ENCODE measurements around the gene UGT1A8. TPM values are rescaled to one million over a fixed set of nuclear protein-coding genes. Genes with fewer than 3 reads are reported as not detected.

Gene UGT1A8
- total and polyA plus RNA-seq, 9 of the 15 experiments (the other 6 are each of a cell fraction or from before 2014, with no cell fraction given), result 0.04 TPM; not detected in 8

DNA sequence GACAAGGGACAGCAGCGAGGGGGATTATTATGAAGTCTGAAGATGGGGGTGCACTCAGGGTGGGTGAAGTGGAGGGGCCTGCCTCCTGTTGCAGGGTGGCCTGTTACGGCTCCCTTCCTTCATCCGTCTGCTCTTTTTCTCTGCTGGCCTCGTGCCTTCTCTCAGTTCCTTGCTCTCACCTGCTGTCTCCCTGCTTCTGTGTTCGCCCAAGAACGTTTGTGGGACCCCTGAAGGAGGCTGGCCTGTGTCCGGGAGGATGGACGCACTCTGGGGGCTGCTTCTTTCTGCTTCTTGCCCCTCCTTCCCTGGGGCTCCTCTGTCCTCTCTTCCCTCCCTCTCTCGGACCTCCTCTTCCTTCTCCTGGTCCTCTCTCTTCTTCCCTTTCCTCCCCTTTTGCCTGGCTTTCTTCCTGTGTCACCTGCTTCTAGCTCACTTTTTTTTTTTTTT lies 174.5 kb downstream of the UGT1A8 start:
- Histone ChIP-seq H3K4me2 (ENCODE audit: insufficient read depth, low read length) (no peak overlapping the region), H3K9me1 (ENCODE audit: control insufficient read depth, insufficient read depth, low read length) (no peaks in the 10 kb centered on the region), H3K79me2 (ENCODE audit: control insufficient read depth, insufficient read depth, low read length) (no peaks in the 10 kb centered on the region), H2AFZ (ENCODE audit: low read depth, low read length) (no peak overlapping the region), H4K20me1 (replicated peaks; ENCODE audit: control insufficient read depth, insufficient read depth, low read length) (no peaks in the 10 kb centered on the region), H3K36me3 (ENCODE audit: control insufficient read depth, insufficient read depth, low read length) (no peaks in the 10 kb centered on the region), H3K9me3 (replicated peaks; ENCODE audit: control insufficient read depth, insufficient read depth, low read depth, low read length) (no peaks in the 10 kb centered on the region), H3K4me1 (replicated peaks in 1 of 2; ENCODE audit: control insufficient read depth in 2 of 2, insufficient read depth in 2 of 2, low read length in 2 of 2) (no peaks in the 10 kb centered on the region; a peak in 1 of 5 replicates), H3K4me3 (no peak overlapping the region), H3K27ac (ENCODE audit: extremely low read depth, low read depth, low read length) (no peak overlapping the region), H3K9ac (ENCODE audit: insufficient read depth in 1 of 2, low read depth in 2 of 2, low read length in 2 of 2) (no peak overlapping the region), H3K27me3 (ENCODE audit: control insufficient read depth in 2 of 2, insufficient read depth in 2 of 2, low read length in 2 of 2) (peaks cover 0 to 44% of the 10 kb centered on the region in 2 experiments; a peak in 2 of 5 replicates)
- ATAC-seq, result no peak
- ChIA-PET CTCF (ENCODE audit: low intra/inter-chr PET ratio) (no interaction called here), POLR2A (interaction anchor here (1.1 kb wide), 1 partner anchor 29 kb away, joined by 4 read pairs; no protein-coding TSS in a partner anchor)
- BruUV-seq (replicated peaks), result no TSS peak
- no peak for DNase-seq (ENCODE audit: extremely low read depth in 1 of 4, low spot score in 3 of 4)
- 0% methylated on average over 2 of the region's 9 CpGs for WGBS (ENCODE audit: insufficient coverage, low coverage, missing lambda C conversion rate)
- in situ Hi-C loops (cut with MboI) (no loop called here), intact Hi-C loops (cut with micrococcal nuclease) (no loop called here)
- TF ChIP-seq, protein P1, sequence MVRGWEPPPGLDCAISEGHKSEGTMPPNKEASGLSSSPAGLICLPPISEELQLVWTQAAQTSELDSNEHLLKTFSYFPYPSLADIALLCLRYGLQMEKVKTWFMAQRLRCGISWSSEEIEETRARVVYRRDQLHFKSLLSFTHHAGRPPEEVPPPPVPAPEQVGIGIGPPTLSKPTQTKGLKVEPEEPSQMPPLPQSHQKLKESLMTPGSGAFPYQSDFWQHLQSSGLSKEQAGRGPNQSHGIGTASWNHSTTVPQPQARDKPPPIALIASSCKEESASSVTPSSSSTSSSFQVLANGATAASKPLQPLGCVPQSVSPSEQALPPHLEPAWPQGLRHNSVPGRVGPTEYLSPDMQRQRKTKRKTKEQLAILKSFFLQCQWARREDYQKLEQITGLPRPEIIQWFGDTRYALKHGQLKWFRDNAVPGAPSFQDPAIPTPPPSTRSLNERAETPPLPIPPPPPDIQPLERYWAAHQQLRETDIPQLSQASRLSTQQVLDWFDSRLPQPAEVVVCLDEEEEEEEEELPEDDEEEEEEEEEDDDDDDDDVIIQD (CRISPR knock-in tag; IDR thresholded peaks at IDR 0.05), result no peak
- no peak for TF ChIP-seq ZFP1 (CRISPR knock-in tag; IDR thresholded peaks at IDR 0.05)
- no peak for TF ChIP-seq CC2D1A (IDR thresholded peaks at IDR 0.05)
- no peak for TF ChIP-seq BDP1 (IDR thresholded peaks at IDR 0.05; ENCODE audit: insufficient read depth, insufficient read length)
- TF ChIP-seq CBX3 (IDR thresholded peaks at IDR 0.05; ENCODE audit: borderline replicate concordance in 1 of 2, low read length in 2 of 2), result no peak
- no peak for TF ChIP-seq KLF6 (CRISPR knock-in tag; IDR thresholded peaks at IDR 0.05; ENCODE audit: borderline replicate concordance)
- TF ChIP-seq GATAD2A (IDR thresholded peaks at IDR 0.05), result no peak
- TF ChIP-seq, protein P2, sequence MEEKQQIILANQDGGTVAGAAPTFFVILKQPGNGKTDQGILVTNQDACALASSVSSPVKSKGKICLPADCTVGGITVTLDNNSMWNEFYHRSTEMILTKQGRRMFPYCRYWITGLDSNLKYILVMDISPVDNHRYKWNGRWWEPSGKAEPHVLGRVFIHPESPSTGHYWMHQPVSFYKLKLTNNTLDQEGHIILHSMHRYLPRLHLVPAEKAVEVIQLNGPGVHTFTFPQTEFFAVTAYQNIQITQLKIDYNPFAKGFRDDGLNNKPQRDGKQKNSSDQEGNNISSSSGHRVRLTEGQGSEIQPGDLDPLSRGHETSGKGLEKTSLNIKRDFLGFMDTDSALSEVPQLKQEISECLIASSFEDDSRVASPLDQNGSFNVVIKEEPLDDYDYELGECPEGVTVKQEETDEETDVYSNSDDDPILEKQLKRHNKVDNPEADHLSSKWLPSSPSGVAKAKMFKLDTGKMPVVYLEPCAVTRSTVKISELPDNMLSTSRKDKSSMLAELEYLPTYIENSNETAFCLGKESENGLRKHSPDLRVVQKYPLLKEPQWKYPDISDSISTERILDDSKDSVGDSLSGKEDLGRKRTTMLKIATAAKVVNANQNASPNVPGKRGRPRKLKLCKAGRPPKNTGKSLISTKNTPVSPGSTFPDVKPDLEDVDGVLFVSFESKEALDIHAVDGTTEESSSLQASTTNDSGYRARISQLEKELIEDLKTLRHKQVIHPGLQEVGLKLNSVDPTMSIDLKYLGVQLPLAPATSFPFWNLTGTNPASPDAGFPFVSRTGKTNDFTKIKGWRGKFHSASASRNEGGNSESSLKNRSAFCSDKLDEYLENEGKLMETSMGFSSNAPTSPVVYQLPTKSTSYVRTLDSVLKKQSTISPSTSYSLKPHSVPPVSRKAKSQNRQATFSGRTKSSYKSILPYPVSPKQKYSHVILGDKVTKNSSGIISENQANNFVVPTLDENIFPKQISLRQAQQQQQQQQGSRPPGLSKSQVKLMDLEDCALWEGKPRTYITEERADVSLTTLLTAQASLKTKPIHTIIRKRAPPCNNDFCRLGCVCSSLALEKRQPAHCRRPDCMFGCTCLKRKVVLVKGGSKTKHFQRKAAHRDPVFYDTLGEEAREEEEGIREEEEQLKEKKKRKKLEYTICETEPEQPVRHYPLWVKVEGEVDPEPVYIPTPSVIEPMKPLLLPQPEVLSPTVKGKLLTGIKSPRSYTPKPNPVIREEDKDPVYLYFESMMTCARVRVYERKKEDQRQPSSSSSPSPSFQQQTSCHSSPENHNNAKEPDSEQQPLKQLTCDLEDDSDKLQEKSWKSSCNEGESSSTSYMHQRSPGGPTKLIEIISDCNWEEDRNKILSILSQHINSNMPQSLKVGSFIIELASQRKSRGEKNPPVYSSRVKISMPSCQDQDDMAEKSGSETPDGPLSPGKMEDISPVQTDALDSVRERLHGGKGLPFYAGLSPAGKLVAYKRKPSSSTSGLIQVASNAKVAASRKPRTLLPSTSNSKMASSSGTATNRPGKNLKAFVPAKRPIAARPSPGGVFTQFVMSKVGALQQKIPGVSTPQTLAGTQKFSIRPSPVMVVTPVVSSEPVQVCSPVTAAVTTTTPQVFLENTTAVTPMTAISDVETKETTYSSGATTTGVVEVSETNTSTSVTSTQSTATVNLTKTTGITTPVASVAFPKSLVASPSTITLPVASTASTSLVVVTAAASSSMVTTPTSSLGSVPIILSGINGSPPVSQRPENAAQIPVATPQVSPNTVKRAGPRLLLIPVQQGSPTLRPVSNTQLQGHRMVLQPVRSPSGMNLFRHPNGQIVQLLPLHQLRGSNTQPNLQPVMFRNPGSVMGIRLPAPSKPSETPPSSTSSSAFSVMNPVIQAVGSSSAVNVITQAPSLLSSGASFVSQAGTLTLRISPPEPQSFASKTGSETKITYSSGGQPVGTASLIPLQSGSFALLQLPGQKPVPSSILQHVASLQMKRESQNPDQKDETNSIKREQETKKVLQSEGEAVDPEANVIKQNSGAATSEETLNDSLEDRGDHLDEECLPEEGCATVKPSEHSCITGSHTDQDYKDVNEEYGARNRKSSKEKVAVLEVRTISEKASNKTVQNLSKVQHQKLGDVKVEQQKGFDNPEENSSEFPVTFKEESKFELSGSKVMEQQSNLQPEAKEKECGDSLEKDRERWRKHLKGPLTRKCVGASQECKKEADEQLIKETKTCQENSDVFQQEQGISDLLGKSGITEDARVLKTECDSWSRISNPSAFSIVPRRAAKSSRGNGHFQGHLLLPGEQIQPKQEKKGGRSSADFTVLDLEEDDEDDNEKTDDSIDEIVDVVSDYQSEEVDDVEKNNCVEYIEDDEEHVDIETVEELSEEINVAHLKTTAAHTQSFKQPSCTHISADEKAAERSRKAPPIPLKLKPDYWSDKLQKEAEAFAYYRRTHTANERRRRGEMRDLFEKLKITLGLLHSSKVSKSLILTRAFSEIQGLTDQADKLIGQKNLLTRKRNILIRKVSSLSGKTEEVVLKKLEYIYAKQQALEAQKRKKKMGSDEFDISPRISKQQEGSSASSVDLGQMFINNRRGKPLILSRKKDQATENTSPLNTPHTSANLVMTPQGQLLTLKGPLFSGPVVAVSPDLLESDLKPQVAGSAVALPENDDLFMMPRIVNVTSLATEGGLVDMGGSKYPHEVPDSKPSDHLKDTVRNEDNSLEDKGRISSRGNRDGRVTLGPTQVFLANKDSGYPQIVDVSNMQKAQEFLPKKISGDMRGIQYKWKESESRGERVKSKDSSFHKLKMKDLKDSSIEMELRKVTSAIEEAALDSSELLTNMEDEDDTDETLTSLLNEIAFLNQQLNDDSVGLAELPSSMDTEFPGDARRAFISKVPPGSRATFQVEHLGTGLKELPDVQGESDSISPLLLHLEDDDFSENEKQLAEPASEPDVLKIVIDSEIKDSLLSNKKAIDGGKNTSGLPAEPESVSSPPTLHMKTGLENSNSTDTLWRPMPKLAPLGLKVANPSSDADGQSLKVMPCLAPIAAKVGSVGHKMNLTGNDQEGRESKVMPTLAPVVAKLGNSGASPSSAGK (IDR thresholded peaks at IDR 0.05), result no peak
- no peak for FAIRE-seq
